Fibroblast of skin of abdomen (primary cell): ENCODE data around the gene LRP2BP. TPM values are rescaled to one million over a fixed set of nuclear protein-coding genes. Genes with fewer than 3 reads are reported as not detected.
A peak's percentile ranks its signal among the peaks of the same experiment; 100 is the strongest.

Source experiments
- DNase-seq: peaks from one replicate; pipeline ENCODE4 v3.0.0-alpha.2; 2013
- polyA plus RNA-seq, 2 experiments: library from polyadenylated mRNA; unstranded; fragments of 120-200 nt; gene quantifications; one replicate each; pipeline ENCODE4 v1.2.1, GENCODE V29; 2013; ENCODE audit not compliant: insufficient read length in 2 of 2

LRP2BP gene
- polyA plus RNA-seq (2013, experiment 1 of 2; ENCODE audit: insufficient read length), result 0.87 TPM
- polyA plus RNA-seq (2013, experiment 2 of 2; ENCODE audit: insufficient read length), result 0.76 TPM

- DNase-seq, result no peak
Observed at GRCh38 chr4:185395238-185395955, at the start of gene LRP2BP. LRP2BP (minus strand) TSS chr4:185395924; CDS start chr4:185378186, 17,738 bp downstream.

DNA sequence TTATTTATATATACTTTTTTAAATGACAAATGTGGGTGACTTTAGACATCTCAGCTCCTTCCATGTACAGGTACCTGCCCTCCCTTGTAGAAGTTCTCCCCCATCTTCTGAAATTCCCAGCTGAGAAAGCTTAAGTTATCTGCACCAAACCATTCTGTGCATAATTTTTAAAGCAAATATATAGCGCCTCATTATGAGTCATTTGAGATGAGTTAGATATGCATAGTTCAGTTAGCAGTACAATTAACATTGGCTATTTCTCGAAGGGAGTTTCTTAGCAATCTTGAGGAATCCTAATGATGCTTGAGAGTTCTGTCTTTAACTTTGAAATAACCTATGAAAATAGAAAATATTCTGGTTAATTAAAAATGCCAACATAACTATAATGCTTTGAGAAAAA lies 49.5 kb upstream of the LRP2BP start:
- no peak for DNase-seq

DNA sequence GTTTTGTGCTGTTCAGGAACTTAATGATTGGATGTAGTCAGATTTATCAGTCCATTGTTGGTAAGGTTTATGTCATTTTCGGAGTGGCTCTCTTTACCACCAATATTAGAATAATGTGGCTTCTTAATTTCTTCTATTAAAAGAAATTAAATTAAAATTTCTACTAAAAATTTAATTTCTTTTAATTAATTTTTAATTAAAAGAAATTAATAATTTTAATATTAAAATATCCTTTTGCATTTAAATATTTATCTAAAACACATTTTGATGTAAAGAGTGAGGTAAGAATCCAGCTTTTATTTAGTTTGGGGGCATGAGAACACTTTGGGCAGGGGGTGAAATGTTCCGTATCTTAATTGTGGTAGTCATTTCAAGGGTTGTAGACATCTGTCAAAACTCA lies 45.8 kb upstream of the LRP2BP start:
- no peak for DNase-seq

DNA sequence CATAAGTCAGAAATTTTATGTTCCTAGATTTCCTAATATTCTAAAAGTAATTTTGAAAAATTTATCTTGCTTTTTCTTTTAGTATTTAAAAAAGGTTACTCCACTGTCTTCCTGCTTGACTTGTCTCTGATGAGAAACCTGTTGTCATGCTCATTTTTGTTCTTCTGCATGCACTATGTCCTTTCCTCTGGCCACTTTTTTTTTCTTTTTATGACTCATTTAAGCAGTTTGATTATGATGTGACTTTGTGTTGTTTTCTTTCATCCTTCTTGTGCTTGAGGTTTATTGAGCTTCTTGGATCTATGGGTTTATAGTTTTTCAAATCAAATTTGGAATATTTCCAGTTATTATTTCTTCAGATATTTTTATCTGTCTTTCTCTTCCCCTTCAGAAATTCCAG lies 42.1 kb upstream of the LRP2BP start:
- DNase-seq, result no peak

GRCh38 chr4:185435466-185435865 lies 39.7 kb upstream of the LRP2BP start:
- no peak for DNase-seq

DNA sequence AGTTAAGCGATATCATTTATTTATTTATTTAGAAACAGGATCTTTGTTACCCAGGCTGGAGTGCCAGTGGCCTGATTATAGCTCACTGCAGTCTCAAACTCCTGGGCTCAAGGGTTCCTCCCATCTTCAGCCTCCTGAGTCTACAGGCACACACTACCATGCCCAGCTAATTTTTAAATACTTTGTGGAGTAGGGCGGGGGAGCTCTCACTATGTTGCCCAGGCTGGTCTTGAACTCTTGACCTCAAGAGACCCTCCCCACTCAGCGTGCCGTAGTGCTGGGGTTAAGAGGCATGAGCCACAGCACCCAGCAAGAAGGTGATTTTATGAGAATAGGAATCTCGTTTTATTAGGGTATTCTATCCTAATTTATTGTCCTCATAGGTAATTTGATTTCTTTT lies 33.9 kb upstream of the LRP2BP start:
- DNase-seq, result no peak

GRCh38 chr4:185426960-185427688 lies 31.4 kb upstream of the LRP2BP start:
- DNase-seq, result no peak

DNA sequence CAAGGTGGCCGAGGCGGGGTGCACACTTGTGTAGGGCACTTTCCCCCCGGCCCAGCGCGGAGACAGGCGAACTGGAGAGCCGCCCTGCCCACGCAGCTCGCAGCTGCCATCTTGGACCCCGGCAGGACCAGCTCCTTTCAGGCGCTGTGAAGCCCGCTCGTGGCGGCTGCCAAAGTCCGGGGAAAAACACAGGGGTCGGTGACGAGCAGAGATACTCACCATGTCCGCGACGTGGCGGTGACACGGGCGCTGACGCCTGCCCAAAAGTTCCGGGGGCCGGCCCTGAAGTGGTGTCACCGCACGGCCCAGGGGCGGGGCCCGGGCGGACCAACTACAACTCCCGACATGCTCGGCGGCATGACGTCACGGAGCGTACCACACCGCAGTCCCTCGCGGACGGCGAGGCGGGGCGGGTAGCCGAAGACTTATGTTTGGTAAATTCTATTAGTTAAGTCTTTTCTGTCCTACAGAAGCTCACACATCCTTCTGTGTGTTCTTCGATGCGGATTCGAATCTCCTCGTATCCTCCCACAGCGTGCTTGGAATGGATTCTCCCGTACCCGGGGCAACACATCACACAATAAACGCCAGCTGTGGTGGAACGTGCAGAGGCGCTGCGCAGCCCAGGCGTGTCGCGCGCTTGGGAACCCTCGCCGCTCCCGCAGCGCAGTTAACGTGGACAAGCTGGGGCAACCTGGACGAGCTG lies 30.1 kb upstream of the LRP2BP start, which contains the start of gene UFSP2:
TSS of gene UFSP2 (minus strand) at position 318 of the 706 bp plus-strand sequence. CDS start at position 222, 96 bp downstream.
- DNase-seq, result peak; percentile 85

GRCh38 chr4:185424905-185425646 lies 29.4 kb upstream of the LRP2BP start:
- no peak for DNase-seq

DNA sequence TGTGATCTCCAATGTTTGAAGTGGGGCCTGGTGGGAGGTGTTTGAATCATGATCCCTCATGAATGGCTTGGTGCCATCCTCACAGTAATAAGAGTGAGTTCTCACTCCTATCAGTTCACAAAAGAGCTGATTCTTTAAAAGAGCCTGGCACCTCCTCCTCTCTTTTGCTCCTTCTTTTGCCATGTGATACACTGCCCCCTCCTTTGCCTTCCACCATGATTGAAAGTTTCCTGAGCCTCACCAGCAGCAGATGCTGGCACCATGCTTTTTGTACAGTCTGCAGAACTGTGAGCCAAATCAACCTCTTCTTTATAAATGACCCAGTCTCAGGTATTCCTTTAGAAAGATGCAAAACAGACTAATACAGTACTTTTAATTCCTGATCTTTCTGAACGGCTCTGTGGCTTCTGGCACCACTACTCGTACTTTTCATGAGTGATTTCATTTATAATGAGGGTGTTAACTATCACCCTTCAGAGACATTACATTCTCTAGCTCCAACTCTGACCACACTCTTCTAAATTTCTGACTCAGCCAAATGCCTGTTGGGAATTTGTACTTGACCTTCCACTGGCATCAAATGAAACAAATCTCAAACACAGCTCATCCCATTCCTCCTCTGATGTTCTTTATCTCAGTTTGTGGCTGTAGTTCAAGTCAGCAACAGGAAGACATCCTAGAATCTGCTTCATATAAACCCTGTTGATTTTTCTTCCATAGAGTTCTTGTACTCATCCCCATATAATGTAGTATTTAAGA lies 25.8 kb upstream of the LRP2BP start:
- peak; percentile 67 for DNase-seq

DNA sequence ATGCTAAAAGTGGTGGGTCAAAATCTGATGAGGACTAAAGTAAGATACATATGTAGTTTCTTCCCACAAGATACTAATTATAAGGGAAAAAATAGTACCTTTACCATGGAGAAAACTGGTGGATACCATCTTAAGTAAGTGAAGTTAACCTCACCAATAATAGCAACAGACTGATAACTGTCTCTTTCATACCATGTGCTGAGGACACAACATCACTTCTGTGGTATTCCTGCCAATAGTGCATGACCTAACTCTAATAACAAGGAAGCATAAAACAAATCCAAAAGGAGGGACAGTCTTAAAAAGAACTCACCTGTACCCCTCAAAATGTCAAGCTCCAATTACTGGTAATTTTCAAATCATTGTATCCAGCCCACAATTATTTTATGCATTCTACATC lies 21.2 kb upstream of the LRP2BP start:
- no peak for DNase-seq

GRCh38 chr4:185412412-185412811 lies 16.7 kb upstream of the LRP2BP start:
- DNase-seq, result no peak

DNA sequence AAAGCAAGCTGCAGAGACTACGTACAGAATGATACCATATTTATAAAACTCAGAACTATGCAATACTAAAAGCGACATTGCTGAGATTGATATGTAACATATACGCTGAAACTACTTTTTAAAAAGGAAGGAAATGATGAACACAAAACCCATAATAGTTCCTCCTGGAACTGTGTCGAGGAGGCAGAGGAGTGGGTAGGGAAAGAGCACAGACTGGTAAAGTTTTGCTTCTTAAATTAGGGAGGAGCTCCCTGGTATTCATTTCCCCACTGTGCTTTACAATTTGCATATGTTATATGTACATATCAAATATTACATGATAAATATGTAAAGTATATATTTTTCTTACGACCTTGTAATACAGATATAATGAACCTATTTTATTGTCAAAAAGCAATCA lies 16.1 kb upstream of the LRP2BP start:
- DNase-seq, result no peak

- DNase-seq, result no peak
Observed at GRCh38 chr4:185408432-185408831, 12.7 kb upstream of the LRP2BP start.

- DNase-seq, result no peak
Observed at GRCh38 chr4:185405296-185405999, 9.7 kb upstream of the LRP2BP start.

DNA sequence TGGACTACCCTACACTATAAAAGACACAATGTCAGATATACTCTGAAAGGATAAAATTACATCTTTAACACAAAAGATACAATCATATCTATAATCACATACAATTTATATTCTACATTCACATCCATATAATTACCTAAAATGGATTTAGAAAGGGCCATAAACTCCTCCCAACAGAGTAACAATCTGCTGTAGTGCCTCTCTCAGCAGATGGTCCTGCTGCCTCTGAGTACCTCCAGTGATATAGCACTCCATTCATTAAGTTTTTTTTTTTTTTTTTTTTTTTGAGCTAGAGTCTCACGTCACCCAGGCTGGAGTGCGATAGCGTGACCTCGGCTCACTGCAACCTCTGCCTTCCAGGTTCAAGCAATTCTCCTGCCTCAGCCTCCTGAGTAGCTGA lies 8.3 kb upstream of the LRP2BP start:
- DNase-seq, result no peak

DNA sequence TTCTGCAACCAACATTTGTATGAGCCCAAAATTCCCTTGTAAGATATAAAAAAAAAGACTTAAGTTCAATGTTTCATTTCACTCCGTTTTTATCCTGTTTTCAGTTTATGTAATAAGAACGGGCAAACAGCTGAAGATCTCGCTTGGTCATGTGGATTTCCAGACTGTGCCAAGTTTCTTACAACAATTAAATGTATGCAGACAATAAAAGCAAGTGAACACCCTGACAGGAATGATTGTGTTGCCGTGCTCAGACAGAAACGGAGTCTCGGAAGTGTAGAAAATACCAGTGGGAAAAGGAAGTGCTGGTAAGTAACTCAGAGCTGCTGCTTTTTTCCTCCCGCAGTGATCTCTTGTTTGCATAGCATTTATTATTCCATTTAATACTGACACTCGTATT lies 3.7 kb upstream of the LRP2BP start:
- no peak for DNase-seq

DNA sequence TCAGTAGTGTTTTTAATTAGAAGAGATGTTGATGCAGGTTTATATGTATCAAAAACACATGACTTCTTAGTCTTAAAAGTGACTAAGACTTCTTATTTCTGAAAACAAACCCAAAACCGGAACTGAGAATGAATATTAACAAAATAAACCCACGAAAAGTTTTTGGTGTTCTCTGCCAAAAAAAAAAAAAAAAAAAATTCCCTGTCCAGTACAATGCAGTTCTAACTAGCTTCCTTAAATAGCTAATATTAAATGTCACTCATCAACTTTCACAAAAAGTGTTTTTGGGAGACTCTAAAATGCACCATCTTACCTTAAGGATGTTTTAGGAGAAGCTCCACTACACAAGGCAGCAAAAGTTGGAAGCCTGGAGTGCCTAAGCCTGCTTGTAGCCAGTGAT lies 2.9 kb upstream of the LRP2BP start:
- no peak for DNase-seq

GRCh38 chr4:185396724-185397385 lies 1.1 kb upstream of the LRP2BP start, which contains the start of gene ANKRD37:
ANKRD37 (plus strand) TSS chr4:185396841; CDS start chr4:185396924, 83 bp downstream.
- no peak for DNase-seq

- peak; percentile 99 for DNase-seq
Observed at GRCh38 chr4:185395956-185396723, 416 bp upstream of the LRP2BP start.
